ENCODE results near the gene RCVRN.

The RCVRN gene

GRCh38 chr17:9854255-9854654 is 50.8 kb downstream of the RCVRN start:
- TF ChIP-seq, protein P1, sequence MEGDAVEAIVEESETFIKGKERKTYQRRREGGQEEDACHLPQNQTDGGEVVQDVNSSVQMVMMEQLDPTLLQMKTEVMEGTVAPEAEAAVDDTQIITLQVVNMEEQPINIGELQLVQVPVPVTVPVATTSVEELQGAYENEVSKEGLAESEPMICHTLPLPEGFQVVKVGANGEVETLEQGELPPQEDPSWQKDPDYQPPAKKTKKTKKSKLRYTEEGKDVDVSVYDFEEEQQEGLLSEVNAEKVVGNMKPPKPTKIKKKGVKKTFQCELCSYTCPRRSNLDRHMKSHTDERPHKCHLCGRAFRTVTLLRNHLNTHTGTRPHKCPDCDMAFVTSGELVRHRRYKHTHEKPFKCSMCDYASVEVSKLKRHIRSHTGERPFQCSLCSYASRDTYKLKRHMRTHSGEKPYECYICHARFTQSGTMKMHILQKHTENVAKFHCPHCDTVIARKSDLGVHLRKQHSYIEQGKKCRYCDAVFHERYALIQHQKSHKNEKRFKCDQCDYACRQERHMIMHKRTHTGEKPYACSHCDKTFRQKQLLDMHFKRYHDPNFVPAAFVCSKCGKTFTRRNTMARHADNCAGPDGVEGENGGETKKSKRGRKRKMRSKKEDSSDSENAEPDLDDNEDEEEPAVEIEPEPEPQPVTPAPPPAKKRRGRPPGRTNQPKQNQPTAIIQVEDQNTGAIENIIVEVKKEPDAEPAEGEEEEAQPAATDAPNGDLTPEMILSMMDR (conservative IDR thresholded peaks at IDR 0.05; ENCODE audit: low read depth, low read length): no peak

GRCh38 chr17:9850151-9850550 is 54.9 kb downstream of the RCVRN start:
- Histone ChIP-seq H3K4me3 (IDR thresholded peaks at IDR 0.05; ENCODE audit: insufficient read depth, low read depth, low read length) (no peak overlapping the region), H3K36me3 (ENCODE audit: insufficient read depth) (no peaks in the 10 kb centered on the region), H4K20me1 (ENCODE audit: insufficient read depth) (no peaks in the 10 kb centered on the region), H3K79me2 (ENCODE audit: insufficient read depth, low read depth) (no peaks in the 10 kb centered on the region), H3K4me2 (no peak overlapping the region), H3K9ac (no peak overlapping the region), H3K4me1 (ENCODE audit: low read depth, poor library complexity, severe bottlenecking) (no peaks in the 10 kb centered on the region), H3K27me3 (ENCODE audit: insufficient read depth, low read depth) (no peaks in the 10 kb centered on the region), H2AFZ (ENCODE audit: low read depth) (no peak overlapping the region), H3K27ac (no peak overlapping the region)
- TF ChIP-seq, protein P1 (conservative IDR thresholded peaks at IDR 0.05; ENCODE audit: low read depth, low read length): no peak

More at GRCh38 chr17:9854255-9854654, 50.8 kb downstream of the RCVRN start:
- Histone ChIP-seq H3K4me1 (ENCODE audit: low read depth, poor library complexity, severe bottlenecking) (no peaks in the 10 kb centered on the region), H2AFZ (ENCODE audit: low read depth) (no peak overlapping the region), H4K20me1 (ENCODE audit: insufficient read depth) (no peaks in the 10 kb centered on the region), H3K79me2 (ENCODE audit: insufficient read depth, low read depth) (no peaks in the 10 kb centered on the region), H3K27ac (no peak overlapping the region), H3K4me3 (IDR thresholded peaks at IDR 0.05; ENCODE audit: insufficient read depth, low read depth, low read length) (no peak overlapping the region), H3K9ac (no peak overlapping the region), H3K4me2 (no peak overlapping the region), H3K27me3 (ENCODE audit: insufficient read depth, low read depth) (no peaks in the 10 kb centered on the region), H3K36me3 (ENCODE audit: insufficient read depth) (no peaks in the 10 kb centered on the region)

All from KMS-11 (cell line).